ENCODE results near the gene CTNNA2. TPM values are rescaled to one million over a fixed set of nuclear protein-coding genes. Genes with fewer than 3 reads are reported as not detected.

The CTNNA2 gene
- total RNA-seq, 2 donors from 2014 or later = not detected

GRCh38 chr2:80510716-80511115, 997.9 kb downstream of the CTNNA2 start:
- Histone ChIP-seq H3K9me3 (peaks cover 0 to 5% of the 10 kb centered on the region in 2 donors), H3K27ac (no peak overlapping the region), H3K4me1 (no peaks in the 10 kb centered on the region), H3K4me3 (no peak overlapping the region), H3K36me3 (no peaks in the 10 kb centered on the region), H3K27me3 (no peaks in the 10 kb centered on the region)
- no peak for TF ChIP-seq CTCF (IDR thresholded peaks at IDR 0.05)
- no peak for DNase-seq (ENCODE audit: low spot score)

GRCh38 chr2:80515964-80516363, 1003.1 kb downstream of the CTNNA2 start:
- Histone ChIP-seq H3K27me3 (no peaks in the 10 kb centered on the region), H3K4me1 (no peaks in the 10 kb centered on the region), H3K36me3 (no peaks in the 10 kb centered on the region), H3K4me3 (no peak overlapping the region), H3K27ac (no peak overlapping the region), H3K9me3 (peaks cover 0 to 5% of the 10 kb centered on the region in 2 donors)
- TF ChIP-seq CTCF (IDR thresholded peaks at IDR 0.05) = no peak
- DNase-seq (ENCODE audit: low spot score) = no peak

GRCh38 chr2:80517316-80517715, 1004.5 kb downstream of the CTNNA2 start:
- H3K27ac ChIP-seq = no peak overlapping the region
- H3K36me3 ChIP-seq = no peaks in the 10 kb centered on the region
- DNase-seq (ENCODE audit: low spot score) = no peak
- H3K4me3 ChIP-seq = no peak overlapping the region
- TF ChIP-seq CTCF (IDR thresholded peaks at IDR 0.05) = no peak
- H3K27me3 ChIP-seq = no peaks in the 10 kb centered on the region
- no peaks in the 10 kb centered on the region for H3K4me1 ChIP-seq
- peaks cover 0 to 5% of the 10 kb centered on the region in 2 donors for H3K9me3 ChIP-seq

- no peak overlapping the region for H3K27ac ChIP-seq
- H3K9me3 ChIP-seq = no peaks in the 10 kb centered on the region
- TF ChIP-seq CTCF (IDR thresholded peaks at IDR 0.05) = no peak
- H3K4me1 ChIP-seq = no peaks in the 10 kb centered on the region
- H3K36me3 ChIP-seq = no peaks in the 10 kb centered on the region
- H3K4me3 ChIP-seq = no peak overlapping the region
- DNase-seq (ENCODE audit: low spot score) = no peak
- H3K27me3 ChIP-seq = no peaks in the 10 kb centered on the region
These were observed 1006.3 kb downstream of the CTNNA2 start for GRCh38 chr2:80519121-80519643.

GRCh38 chr2:80519699-80520291, 1006.9 kb downstream of the CTNNA2 start:
- no peak overlapping the region for H3K4me3 ChIP-seq
- no peak for DNase-seq (ENCODE audit: low spot score)
- no peaks in the 10 kb centered on the region for H3K27me3 ChIP-seq
- H3K27ac ChIP-seq = no peak overlapping the region
- no peaks in the 10 kb centered on the region for H3K9me3 ChIP-seq
- no peaks in the 10 kb centered on the region for H3K36me3 ChIP-seq
- no peaks in the 10 kb centered on the region for H3K4me1 ChIP-seq
- no peak for TF ChIP-seq CTCF (IDR thresholded peaks at IDR 0.05)

- Histone ChIP-seq H3K27me3 (no peaks in the 10 kb centered on the region), H3K27ac (no peak overlapping the region), H3K9me3 (no peaks in the 10 kb centered on the region), H3K4me3 (no peak overlapping the region), H3K36me3 (no peaks in the 10 kb centered on the region), H3K4me1 (no peaks in the 10 kb centered on the region)
- DNase-seq (ENCODE audit: low spot score) = no peak
- no peak for TF ChIP-seq CTCF (IDR thresholded peaks at IDR 0.05)
These were observed 1012.3 kb downstream of the CTNNA2 start for GRCh38 chr2:80525152-80525551.

Data from right atrium auricular region (tissue), 2 donors.